ENCODE measurements around the gene XPR1.

XPR1 gene

DNA sequence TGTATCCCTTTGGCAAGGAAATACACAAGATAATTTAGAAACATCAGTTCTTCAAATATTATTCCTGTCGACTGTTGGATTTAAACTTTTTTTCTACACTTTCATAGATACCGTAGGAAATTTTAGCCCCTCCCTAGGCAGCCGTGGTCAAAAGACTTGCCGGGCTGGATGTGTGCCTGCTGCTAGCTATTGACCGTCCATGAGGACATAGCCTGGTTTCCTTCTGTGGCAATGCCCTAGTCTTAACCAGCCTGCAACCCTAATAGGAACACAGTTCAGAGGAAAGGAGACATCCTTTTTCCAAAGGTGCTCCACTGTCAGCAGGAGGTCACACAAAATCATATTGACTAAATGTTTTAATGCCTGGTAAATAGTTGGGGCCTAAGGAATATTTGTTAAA, 260.4 kb downstream of the XPR1 start:
- no peak for DNase-seq (ENCODE audit: low read depth in 2 of 2)

DNA sequence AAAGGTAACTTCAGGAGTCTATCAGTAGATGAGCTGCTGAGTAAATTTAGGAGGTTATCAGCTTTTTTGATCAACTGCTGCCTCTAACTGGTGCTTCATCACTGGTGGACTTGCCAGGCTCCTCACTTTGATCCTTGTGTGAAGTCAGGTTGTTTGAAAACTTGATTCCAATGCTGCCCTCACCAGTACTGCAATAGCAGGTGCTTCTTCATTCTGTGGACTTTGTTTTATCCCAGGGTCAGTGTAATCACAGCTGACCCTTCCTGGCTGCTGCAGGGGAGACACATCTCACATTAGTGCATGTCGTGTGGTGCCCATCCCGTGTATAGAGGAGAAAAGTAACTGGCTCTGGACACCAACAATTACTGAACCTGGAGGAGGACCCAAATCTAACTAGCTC, 260.9 kb downstream of the XPR1 start:
- no peak for DNase-seq (ENCODE audit: low read depth in 2 of 2)

DNA sequence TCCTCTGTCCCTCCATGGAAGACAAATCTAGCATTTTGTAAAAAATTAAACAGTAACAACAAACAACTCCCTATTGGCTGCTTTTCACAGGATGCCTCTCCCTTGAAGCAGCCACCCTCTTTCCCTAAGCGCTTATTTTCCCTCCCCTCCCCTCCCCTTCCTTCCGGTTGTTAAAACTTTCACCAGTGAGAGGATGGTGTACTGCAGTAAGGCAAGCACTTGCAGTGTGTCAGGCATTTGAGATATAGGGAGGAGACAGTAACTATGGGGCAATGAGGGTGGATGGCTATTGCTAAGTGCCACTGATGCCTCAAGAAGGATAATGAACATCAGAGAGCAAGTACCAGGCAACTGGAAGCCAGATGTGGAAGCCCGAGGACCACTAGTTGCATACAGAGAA, 261.8 kb downstream of the XPR1 start:
- DNase-seq (ENCODE audit: low read depth in 2 of 2), result no peak

DNA sequence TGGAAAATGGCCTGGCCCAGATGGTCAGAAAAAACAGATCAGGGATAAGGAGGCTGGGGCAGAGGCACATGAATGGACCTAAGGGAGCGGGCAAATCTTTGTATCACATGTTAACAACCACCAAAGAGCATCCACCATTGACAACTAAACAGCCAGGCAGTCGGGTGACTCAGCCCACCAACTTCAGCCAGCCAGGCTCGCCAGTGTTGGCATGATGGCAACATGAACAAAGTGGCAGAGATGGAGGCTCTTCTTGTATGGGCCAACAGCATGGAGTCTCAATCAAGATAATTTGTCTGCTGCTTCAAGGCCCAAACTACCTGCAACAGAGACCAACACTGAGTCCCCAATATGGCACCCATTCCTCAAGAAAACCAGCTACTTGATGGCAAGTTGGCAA, 264.3 kb downstream of the XPR1 start:
- no peak for DNase-seq (ENCODE audit: low read depth in 2 of 2)

DNA sequence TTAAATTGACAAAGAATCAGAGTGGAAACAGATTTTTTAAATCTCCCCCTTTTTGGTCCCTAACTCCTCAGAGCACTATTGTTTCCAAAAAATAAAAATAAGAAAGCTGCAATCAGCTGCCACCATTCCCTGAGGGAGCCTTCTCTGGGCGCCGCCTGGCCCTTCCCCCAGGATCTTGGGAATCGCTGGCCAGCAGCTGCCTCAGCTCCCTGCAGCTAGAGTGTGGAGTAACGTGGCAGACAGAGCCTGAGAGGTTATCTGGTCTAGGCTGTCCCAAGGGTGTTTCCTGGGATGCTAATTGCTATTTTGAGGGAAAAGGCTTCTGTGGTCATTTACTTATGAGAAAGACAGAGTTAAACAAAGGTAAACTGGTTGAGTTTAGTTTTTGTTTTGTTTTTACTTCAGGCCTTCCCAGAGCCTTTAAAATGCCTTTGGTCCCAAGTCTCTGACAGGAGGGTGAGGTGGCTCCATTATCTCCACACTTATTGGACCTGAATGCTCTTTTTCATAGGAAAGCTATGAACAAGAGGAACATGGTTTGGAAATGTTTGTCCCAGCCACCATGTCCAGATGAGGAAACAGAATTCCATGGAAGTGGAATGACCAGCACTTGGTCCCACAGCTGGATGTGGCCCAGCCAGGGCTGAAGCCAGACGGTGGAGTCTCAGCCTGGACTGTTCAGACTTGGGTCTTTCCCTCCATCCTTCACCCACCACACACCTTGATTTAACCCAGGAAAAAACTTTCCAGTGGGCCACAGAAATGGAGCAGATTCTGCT, 266.8 kb downstream of the XPR1 start:
- DNase-seq (ENCODE audit: low read depth in 2 of 2), result no peak

DNA sequence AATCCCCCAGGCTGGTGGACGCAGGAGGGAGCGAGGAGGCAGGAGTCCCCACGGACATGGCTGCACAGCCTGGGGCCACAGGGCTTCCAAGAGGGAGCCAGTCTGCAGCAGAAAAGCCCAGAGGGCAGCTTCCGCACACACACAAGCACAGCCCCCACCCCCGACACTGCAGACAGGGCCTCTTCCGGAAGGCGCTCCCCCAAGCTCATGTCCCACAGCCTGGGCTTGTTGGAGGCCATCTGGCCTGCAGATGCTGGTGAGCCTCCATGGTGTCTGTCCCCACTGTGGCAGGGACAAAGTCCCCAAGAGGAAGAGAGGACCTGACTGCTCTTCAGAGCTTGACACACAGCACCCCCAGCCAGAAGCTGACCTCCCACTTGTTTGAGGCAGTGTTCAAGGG, 267.4 kb downstream of the XPR1 start:
- no peak for DNase-seq (ENCODE audit: low read depth in 2 of 2)

DNA sequence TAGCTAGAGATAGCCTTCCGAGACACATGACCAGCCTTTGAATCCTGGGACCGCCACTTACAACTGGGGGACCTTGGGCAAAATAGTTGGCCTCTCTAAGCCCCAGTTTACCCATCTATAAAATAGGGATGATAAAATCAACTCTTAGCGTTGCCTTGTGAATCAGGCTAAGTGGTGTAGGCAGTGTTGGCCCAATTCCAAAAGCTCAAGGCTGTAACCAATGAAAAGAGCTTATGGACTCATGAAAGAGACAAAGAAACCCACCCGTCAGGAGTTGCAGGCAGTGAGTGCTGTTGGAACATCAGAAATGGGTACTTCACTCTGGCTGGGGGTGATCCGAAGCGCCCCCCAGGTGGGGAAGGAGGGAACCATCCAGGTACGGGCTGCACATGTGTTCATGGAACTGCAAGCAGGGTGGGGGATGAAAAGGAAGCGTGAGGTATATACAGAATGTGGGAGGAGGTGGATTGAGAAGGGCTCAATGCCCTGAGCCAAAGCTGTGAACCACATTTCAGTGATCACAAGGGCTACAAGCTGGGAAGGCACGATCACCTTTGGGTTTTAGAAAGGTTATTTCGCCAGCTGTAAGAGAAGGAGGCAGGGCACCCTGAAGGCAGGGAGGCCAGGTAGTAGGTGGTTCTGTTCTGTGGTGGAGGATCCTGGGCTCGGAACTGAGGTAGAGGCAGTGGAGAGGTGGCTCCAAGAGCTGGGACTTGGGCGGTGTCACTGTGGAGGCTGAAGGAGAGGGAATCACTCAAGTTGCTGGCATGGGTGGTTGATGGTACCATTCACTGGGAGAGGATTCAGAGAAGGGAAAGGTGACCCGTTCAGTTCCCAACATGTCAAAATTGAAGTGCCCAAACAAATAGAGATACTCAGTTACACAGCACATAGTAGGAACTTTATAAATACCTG, 269.5 kb downstream of the XPR1 start:
- DNase-seq (ENCODE audit: low read depth in 2 of 2), result no peak

DNA sequence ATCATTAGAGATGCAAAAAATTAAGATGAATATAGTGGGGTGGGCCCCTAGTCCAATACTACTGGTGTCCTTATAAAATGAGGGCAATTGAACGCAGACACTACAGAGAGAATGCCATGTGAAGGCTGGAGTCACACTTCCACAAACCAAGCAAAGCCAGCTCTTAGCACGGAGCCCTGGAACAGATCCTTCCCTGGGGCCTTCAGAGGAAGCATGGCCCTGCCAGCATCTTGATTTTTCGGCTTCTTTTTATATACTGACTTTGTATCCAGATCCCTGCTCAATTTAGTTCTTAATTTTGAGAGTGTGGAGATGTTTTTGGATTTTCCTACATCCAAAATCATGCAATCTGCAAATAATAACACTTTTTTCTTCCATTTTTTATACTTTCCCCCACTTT, 270.7 kb downstream of the XPR1 start:
- no peak for DNase-seq (ENCODE audit: low read depth in 2 of 2)

DNA sequence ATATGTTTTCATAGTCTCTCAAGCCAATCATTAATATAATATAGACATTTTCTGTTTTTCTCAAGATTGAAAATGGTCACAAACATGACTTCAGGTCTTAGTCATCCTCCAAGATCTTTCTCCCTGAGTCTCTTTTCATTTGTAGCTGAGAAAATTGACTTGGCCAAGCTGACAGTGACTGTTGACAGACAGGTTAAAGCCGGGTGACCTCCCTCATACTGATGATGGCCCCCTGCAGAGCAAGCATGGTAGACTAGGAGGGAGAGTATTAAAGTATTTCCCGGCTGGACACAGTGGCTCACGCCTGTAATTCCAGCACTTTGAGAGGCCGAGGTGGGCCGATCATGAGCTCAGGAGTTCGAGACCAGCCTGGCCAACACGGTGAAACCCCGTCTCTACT, 274.1 kb downstream of the XPR1 start:
- no peak for DNase-seq (ENCODE audit: low read depth in 2 of 2)

DNA sequence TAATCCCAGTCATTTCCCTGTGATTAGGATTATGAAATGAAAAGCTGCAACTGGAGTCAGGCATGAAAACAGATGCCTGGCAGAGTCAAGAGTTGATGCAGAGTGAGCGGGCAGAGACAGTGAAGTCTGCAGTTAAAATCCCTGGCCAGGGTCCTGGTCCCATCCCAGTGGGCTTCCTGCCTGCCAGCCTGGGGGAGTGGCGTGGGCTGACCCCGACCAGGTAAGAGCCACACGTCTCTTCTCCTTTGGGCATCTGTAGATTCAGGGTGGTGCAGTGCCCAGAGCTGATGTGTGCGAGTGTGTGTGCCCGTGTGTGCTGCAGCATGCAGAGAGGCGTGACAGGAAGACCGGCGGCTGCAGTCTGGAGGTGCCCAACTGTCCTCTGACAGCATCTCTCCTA, 274.7 kb downstream of the XPR1 start:
- DNase-seq (ENCODE audit: low read depth in 2 of 2), result no peak

DNA sequence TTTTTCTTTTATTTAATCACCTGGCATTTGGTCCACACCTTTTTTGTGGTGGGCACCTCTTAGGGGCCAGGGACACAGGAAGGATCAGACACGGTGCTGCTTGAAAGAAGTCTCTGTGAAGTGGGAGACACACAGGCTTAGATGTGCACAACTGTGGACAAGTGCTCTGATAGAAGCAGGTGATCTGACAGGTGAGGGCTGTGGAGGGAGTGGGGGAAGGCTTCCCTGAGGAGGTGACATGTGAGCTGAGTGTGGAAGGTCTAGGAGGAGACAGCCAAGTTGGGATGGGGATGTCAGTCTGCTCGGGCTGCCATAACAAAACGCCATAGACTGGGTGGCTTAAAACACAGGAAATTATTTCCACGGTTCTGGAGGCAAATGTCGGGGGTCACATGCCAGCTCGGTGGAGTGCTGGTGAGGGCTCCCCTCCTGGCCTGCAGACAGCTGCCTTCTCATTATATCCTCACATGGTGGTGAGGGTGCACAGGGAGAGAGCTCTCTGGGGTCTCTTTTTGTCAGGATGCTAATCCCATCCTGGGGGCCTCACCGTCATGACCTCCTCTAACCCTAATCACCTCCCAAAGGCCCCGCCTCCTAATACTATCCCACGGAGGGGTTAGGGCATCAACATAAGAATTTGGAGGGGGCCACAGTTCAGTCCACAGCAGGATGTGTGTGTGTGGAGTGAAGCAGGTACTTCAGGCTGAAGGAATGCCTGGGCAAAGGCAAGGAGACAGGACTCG, 275.7 kb downstream of the XPR1 start:
- no peak for DNase-seq (ENCODE audit: low read depth in 2 of 2)

DNA sequence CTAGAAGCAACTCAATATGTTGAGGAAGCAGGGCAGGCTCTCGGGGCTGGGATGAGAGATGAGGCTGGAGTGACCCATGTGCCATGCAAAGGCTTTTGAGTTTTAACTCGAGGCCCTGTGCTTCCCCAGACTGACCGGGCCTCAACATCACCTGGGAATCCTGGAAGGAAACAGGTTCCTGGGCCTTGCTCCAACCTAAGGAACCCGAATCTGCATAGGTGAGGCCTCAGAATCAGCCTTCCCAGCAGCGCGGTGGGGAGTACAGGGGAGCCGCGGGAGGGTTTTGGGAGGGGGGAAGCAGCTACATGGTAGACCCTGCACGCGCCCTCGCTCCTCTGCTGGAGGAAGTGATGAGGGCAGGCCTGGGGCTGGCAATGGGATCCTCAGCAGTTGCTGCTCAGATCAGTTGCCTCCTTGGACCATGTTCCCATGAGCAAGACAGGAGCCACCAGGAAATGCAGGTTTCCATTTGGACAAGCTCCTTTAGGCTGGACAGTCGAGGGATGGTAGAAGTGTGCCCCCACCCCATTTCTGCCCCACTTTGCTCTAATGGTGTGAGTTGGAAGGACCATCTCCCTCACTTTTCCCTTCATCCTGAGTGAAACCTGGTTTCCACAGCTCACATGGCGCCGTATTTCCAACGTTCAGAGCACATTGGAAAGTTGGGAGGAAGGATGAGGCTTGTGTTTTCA, 276.4 kb downstream of the XPR1 start:
- no peak for DNase-seq (ENCODE audit: low read depth in 2 of 2)

DNA sequence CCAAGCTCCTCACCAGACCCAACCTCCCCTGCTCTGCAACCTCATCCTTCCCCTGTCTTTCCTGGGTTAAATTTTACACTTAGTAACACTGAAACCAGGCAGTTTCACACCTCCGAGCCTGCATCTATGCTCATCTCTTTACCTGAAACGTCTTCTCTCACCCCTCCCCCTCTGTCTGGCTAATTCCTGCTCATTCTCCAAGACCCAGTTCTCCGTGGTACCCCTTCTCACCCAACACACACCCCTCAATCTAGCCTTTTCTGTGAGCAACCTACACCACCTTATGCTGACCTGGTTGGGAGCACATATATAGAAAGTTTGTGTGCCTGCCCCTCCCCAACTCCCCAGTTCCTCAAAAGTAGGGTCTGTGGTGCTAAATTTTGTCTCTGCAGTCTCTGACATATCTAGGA, 277.2 kb downstream of the XPR1 start:
- DNase-seq (ENCODE audit: low read depth in 2 of 2), result no peak

DNA sequence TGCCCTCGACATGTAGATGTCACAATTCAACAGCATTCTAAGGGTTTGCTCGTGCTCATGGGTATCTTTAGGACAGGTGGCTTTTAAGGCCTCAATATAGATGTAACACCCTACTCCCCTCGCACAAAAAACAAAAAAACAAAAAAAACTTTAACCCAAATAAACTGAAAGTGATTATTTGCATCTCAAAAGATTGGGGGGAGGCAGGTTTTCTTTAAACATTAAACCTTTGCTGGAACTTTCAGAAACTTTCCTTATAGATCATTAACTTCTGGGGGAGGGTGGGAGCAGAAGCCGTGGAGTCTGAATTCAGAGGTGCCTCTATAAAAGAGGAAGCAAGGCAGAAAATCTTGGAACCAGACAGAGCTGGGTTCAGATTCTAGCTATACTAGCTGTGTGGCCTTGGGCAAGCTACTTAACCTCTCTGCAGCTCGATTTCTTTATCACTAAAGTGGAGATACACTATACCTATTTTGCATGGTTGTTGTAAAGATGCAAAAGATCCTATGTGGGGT, 277.7 kb downstream of the XPR1 start:
- DNase-seq (ENCODE audit: low read depth in 2 of 2), result no peak

DNA sequence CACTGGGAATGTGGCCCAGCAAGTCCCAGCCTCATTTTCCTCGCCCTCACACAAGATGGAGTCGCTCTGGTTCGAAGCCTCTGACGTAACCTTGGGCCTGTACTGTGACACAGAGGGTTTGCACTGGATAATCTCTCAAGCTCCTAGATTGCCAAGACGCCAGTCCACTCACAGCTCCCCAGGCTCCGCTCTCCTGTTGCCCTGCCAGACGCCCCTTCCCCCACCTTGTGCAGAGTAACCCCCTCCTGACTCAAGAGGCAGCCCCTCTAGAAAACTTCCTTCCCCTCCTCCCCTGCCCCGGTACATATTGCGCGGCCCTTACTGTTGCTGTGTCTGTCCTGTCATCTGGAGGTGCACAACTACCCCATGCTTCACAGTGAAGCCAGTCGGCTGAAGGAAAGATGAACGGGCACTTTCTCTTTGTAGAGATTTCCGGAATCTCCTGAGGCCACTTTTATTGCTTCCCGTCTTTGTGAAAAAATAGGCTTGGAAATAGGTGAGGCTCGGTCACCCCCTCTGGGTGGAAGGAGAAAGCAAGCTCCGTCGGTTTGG, 279.9 kb downstream of the XPR1 start:
- DNase-seq (ENCODE audit: low read depth in 2 of 2), result no peak

DNA sequence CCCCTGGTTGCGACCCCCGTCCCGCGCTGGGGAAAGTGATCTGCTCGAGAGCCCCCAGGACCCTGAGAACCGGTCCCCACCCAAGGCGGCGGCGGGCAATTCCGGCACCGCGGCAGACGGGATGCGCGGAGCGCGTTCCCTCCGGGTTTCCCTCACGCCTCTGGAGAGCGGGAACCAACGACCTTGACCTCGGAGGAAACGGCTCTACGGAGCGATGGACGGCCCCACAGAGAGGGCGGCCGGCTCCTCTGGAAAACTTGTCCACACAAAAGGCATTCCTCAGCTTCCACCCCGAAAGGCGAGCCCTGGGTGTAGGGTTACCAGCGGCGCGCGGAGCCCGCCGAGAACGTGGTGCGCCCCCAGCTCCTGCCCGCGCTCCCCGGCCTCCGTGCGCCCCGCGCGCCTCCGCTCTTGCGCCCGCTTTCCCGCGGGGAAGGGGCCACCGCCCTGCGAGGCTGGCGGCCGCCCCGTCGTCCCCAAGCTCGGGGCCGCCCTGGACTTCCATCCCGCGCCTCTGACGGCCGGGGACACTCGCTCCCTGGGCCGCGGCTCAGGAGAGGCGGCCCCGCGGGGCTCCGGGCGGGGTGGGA, 280.5 kb downstream of the XPR1 start:
- no peak for DNase-seq (ENCODE audit: low read depth in 2 of 2)

DNA sequence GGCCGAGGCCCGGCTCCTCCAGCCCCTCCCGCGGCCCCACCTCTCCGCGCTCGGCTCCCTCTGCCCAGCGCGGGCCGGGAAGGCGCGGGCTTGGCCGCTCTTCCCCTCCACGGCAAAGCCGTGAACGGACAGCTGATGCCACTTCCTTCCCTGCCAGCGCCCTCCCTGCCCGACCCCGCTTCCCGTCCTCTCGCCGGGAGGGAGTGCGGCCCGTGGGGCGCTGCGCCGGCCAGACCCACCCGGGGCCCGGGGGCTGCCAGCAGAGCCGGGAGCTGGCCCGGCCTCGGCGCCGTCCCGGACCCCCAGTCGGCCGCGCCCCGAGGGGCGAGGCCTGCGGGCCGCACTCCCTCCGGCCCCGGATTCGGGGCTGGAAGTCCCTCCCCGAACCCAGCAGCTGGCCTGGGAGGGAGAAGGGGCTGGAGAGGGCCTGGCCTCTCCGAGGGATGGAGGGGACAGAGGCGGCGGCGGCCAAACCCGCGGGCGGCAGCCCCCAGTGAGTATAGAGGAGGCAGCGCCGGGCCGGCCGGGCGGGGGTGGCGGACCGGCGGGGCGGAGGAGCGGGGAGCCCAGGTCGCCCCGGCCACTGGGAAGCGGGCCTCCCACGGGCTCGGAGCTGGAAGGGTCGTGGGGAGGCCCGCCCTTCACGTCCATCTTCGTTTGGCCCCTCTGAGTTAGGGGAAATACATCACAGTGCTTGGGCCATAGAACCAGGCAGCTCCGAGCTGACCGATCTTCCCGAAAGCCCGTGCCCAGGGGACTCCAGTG, 281.2 kb downstream of the XPR1 start, which contains the start of gene KIAA1614:
Gene KIAA1614 (plus strand): TSS at position 97 of the 765 bp plus-strand sequence. CDS start 347 bp downstream, at position 444.
- DNase-seq (ENCODE audit: low read depth in 2 of 2), result no peak

DNA sequence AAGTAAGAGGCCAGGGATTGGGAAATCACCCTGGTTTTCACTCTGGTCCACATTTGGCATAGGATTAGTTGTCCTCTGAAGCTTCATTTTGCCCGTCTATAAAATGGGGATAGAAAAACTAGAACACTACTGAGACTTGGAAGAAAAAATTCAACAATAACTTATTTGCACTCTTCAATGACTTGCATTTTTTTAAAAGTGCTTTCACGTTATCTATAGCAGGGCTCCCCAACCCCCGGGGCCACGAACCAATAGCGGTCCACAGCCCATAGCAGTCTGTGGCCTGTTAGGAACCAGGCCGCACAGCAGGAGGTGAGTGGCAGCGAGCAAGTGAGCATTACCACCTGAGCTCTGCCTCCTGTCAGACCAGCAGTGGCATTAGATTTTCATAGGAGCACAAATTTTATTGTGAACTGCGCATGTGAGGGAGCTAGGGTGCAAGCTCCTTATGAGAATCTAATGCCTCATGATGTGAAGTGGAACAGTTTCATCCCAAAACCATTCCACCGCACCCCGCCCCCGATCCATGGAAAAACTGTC, 283.7 kb downstream of the XPR1 start:
- DNase-seq (ENCODE audit: low read depth in 2 of 2), result no peak

DNA sequence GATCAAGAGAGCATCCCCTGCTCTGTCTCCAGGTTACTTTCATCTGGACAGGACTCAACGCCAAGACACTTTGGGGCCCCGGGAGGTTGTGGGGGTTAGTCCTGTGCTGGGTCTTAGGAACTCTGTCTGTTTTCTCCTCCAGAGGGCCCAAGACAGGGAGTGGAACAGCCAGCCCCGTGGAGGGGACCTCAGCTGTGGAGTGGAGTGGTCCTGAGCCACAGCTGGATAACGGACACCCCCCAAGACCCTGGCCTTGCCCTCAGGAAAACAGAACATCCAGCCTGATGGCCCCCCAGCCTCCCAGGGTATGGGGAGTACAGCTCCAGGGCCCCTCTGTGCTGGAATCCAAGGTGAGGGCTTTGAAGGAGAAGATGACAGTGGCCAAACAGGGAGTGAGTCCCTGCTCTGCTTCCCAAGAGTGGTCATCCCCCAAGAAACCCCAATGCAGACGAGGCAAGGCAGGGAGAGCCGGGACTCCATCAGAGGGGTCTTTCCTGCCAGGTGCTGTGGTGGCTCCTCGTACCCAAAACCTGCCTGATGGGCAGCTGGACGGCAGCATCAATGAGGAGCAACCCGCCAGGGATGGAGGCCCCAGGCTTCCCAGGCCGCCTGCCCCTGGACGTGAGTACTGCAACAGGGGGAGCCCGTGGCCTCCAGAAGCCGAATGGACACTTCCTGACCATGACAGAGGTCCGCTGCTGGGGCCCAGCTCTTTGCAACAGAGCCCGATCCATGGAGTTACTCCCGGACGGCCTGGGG, 284.4 kb downstream of the XPR1 start:
- no peak for DNase-seq (ENCODE audit: low read depth in 2 of 2)

All from stimulated activated CD8-positive, alpha-beta memory T cell treated with anti-CD3 and anti-CD28 coated beads, Interleukin-7, amount 100 ng/mL, for 4 hours (primary cell).